GM21619 (cell line): ENCODE measurements around the gene CCN5.
"Not testable (repeated sequence)": the region's sequence is repeated elsewhere in the genome, so short reads cannot be mapped to it uniquely, and the experiment has no call there.

Experiments used
- ATAC-seq: cut with Tn5 transposase; IDR thresholded peaks from one replicate; pipeline ENCODE4 v1.9.1; 2021; ENCODE audit not compliant: unreplicated experiment

Gene CCN5

GRCh38 chr20:44756011-44756688 is 41.0 kb downstream of the CCN5 start:
- ATAC-seq = no peak

- no peak for ATAC-seq
Measured at GRCh38 chr20:44756956-44757355, 41.8 kb downstream of the CCN5 start.

DNA sequence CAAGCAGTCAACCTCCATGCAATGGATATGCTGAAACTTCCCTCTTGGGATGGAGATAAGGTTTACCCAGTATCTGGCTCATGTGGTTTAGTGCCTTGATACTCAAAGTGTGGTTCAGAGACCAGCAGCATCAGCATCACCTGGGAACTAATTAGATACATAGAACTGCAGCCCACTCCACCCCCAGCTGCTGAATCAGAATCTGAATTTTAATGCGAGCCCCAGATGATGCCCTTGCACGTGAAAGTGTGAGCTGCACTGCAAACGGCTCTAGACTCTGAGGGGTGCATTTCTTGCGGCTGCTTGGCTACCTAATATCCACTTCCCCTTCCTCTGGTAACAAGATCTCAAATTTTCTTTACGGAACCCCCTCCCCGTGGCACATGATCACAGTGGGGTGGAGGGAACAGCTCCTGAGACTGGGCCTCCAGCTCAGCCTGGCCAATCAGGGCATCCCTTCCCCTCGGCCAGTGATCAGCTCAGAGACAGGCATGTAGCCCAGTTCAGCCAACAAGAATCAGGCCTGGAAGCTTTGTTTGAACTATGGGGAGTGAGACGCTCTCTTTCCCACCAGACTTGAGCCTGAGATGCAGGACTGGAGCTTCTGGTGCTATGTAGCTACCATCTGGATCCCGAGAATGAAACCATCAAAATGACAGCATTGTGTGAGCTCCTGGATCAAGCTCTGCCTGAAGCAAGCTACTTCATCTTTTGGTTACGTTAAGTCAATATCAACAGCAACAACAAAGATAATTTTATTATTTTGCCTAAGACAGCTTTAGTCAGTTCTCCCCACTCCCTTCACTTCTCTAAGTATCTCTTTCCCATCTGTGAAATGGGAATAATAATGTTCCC is 43.3 kb downstream of the CCN5 start:
- ATAC-seq = no peak

GRCh38 chr20:44759595-44759994 is 44.4 kb downstream of the CCN5 start:
- no peak for ATAC-seq

DNA sequence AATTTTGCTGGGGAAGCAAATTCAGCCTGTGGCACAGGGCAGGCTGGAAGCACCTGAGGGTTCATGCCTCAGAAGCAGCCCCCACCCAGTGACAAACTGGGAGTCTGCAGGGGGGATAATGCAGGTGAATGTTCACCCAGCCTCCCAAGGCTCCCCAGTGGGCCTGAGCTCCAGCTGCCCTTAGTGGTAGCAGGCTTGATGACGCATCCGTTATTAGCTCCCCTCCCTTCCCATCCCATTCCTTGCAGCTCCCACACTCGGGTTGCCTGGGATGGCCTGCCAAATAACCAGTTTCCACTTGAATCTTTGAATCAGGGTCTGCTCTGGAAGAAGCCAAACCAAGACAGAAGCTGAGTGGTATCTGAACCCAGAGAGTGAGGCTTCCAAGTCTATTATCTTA is 46.3 kb downstream of the CCN5 start:
- no peak for ATAC-seq

- no peak for ATAC-seq
Measured at GRCh38 chr20:44762466-44763140, 47.4 kb downstream of the CCN5 start.

- ATAC-seq = not testable (repeated sequence)
Measured at GRCh38 chr20:44763798-44764197, 48.6 kb downstream of the CCN5 start.

DNA sequence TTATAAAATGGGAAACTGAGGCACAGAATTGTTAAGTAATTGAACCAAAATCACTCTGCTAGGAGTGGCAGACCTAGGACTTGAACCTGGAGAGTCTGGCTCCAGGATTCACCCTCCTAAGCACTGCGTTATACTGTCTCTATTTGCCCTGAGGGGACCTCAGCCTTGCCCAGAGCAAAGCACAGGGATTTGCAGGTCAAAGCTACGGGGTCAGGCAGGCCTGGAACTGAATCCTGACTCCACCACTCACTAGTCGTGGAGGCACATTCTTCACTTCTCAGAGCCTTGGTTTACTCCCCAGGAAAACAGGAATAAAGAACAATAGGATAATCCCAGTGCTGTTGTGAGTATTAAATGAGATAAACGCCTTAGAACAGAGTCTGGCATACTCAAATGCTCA is 49.9 kb downstream of the CCN5 start:
- ATAC-seq = no peak

- no peak for ATAC-seq
Measured at GRCh38 chr20:44765701-44766347, 50.7 kb downstream of the CCN5 start.

GRCh38 chr20:44768256-44768655 is 53.1 kb downstream of the CCN5 start:
- no peak for ATAC-seq

GRCh38 chr20:44768854-44769480 is 53.8 kb downstream of the CCN5 start:
- ATAC-seq = no peak

DNA sequence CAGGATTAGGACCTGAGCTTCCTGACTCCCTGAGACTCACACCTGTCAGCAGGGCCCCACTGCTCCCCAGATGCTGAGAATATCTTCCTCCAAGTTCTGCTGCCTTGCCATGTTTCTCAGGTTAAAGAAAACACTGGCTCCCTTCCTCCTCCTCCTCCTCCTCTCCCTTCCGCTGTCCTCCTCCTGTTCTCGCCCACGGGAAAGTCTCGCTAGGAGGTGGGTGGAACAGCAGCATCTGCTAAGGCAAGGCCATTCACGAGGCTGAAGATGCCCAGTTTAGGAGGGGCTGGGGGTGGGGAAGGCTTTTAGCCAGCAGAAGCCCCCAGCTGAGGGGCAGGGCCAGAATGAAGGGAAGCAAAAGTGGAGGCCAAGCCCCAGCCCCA is 54.3 kb downstream of the CCN5 start:
- ATAC-seq = no peak

- ATAC-seq = no peak
Measured at GRCh38 chr20:44770484-44771171, 55.5 kb downstream of the CCN5 start.

GRCh38 chr20:44771172-44771535 is 56.0 kb downstream of the CCN5 start:
- ATAC-seq = no peak

DNA sequence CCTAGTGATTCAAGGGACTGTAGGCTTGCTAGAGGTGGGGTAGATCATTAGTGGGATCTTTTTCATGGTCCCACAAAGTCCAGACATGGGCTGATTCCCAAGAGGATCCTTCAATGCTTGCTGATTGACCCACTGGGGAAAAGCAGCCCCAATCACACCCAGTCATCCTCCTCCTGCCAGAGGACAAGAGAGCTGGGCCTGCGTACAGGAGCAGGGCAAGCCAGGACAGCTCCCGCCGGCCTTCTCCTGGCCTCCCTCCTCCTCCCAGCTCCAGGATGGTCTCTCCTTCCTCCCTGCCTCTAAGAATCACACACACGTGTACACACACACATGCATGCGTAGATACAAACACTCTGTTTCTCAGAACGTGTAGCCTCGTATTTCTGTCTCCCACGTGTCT is 57.5 kb downstream of the CCN5 start:
- no peak for ATAC-seq

- no peak for ATAC-seq
Measured at GRCh38 chr20:44773070-44773829, 58.1 kb downstream of the CCN5 start.

DNA sequence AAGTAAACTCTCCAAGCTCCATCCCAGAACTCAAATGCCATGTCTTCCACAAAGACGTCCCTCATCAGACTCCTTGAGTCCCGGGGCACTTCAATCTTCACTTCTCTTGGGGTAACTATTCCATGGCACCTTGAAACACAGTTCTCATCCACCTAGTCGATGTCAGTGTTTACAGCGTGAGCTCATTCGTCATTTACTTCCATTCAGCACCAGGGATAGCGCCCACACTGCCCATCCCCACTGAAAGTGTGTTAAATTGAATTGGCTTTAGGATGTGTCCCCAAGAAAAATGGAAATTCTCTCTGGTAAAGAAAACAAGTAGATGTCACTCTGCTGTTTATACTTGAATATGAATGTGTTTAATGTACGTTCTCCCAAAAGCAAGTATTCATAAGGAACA is 61.8 kb downstream of the CCN5 start:
- ATAC-seq = no peak
